Stimulated activated CD8-positive, alpha-beta memory T cell treated with anti-CD3 and anti-CD28 coated beads, Interleukin-7, amount 100 ng/mL, for 4 hours (primary cell): ENCODE results near the gene FLVCR2.
"Not testable (repeated sequence)": the region's sequence is repeated elsewhere in the genome, so short reads cannot be mapped to it uniquely, and the experiment has no call there.

Experiments used
- DNase-seq, 2 donors: peaks; one replicate each; pipeline ENCODE4 v3.0.0-alpha.2; 2020; ENCODE audit warnings: low read depth in 2 of 2

Gene FLVCR2

DNA sequence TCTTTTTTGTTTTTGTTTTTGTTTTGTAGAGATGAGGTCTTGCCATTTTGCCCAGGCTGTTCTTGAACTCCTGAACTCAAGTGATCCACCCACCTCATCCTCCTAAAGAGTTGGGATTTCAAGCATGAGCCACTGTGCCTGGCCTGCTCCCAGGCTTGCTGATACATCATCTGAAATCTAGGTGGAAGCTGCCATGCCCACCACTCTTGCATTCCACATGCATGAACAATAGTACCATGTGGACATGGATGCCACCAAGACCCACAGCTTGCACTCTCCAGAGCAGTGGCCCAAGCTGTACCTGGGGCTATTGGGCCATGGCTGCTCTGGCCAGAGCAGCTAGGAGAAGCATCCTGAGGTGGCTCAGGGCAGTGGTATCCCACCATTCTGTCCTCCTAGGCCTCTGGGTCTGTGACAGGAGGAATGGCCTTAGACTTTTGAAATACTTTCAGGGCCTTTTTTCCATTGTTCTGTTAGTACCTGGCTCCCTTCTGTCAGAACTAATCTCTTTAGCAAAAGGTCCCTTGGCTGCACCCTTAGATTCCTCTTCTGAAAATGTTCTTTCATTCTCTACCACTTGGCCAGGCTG is 13.7 kb downstream of the FLVCR2 start:
- no peak for DNase-seq

DNA sequence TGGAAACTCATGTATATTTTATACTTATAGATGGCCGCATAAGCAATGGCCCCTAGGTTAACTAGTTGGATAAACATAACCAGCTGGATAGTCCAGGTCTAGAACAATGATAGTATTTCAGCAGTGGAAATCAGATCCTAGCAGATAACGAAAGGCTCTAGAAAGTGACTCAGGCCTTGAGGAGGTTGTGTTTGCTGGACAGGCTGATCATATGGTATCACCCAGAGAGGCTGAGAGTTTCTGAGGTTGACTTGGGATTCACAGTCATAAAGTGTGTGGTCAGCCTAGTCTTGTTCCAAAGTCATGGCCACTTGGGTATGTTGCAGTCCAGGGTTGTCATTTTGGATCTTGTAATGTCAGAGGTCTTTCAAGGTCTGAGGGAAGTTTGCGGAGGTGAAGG is 16.8 kb downstream of the FLVCR2 start:
- no peak for DNase-seq

DNA sequence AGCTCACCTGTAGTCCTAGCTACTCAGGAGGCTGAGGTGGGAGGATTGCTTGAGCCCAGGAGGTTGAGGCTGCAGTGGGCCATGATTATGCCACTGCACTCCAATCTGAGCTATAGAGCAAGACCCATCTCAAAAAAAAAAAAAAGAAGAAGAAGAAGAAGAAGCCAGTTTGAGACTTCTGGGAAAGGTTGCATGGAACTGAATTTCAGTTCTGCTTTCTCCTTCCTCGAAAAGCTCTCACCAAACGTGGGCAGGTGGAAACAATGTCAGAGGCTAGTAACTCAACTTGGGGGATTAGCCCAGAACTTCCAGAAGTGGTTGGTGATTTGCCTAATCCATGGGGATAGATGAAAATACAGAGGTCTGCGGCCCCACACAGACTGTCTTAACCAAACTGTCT is 18.7 kb downstream of the FLVCR2 start:
- DNase-seq = no peak

DNA sequence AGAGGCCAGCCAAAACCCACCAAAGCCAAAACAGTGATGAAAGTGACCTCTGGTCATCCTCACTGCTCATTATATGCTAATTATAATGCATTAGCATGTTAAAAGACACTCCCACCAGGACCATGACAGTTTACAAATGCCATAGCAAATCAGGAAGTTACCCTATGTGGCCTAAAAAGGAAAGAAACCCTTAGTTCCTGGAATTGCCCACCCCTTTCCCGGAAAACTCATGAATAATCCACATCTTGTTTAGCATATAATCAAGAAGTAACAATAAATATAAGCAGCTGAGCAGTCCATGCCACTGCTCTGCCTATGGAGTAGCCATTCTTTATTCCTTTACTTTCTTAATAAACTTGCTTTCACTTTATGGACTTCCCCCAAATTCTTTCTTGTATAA is 21.7 kb downstream of the FLVCR2 start:
- DNase-seq = not testable (repeated sequence)

DNA sequence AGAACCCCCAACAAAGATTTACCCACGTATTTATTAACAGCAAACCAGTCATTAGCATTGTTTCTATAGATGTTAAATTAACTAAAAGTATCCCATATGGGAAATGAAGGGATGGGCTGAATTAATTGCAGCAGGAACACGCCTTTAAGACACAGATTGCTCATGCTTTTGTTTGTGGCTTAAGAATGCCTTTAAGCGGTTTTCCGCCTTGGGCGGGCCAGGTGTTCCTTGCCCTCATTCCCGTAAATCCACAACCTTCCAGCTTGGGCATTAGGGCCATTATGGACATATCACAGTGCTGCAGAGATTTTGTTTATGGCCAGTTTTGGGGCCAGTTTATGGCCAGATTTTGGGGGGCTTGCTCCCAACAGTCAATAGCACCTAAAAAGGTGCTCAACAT is 22.6 kb downstream of the FLVCR2 start:
- not testable (repeated sequence) for DNase-seq

DNA sequence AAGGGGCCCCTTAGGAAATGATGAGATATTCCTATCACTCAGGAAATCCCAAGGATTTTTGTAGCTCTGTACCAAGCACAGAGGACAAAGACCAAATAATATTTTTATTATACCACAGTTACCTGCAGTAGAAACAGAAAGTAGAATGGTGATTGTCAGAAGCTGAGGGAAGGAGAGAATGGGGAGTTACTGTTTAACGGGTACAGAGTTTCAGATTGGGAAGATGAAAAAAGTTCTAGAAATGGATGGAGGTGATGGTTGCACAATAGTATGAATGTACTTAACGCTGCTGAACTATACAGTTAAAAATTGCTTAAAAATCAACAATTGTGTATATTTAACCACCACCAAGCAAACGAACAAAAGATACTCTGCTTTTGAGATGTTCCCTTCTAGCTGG is 24.1 kb downstream of the FLVCR2 start:
- no peak for DNase-seq

DNA sequence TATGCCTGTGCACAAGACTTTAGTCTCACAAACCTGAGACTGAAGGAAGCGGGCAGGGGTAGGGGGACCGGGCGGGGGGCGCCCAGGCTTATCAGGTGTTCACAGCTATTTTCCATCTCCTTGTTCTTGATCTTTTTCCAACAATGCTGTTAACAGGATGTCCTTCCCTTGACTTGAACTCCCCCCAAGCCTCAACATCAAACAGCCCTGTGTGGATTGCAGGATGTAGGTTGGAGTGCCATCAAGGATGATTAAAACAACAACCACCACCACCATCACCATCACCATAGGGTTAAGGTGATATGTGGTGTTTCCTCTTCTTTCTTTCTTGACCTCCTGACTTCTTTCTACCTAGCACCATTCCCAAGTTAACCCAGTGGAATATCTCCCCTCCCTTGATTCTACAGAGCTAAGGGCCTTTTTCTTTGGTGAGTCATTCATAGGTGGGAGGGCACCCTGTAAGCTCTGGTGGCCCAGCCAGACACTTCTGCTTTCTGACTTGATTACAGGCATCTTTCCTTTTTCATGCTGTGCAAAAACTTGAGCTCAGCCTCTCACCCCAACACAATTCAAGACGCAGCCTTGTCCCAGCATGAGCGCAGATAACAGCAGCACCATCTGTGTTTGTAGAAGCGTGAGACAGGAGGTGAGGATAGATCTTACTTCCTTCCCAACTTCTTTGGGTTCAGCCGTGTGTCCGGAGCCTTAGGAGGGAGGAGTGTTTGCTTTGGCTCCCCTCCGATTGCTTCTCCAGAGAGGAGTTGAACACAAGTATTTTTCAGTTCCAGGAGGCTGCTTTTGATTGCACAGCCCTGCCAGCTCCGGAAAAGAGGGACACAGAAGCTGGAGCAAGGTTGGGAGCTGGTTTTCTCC is 26.8 kb downstream of the FLVCR2 start:
- no peak for DNase-seq

DNA sequence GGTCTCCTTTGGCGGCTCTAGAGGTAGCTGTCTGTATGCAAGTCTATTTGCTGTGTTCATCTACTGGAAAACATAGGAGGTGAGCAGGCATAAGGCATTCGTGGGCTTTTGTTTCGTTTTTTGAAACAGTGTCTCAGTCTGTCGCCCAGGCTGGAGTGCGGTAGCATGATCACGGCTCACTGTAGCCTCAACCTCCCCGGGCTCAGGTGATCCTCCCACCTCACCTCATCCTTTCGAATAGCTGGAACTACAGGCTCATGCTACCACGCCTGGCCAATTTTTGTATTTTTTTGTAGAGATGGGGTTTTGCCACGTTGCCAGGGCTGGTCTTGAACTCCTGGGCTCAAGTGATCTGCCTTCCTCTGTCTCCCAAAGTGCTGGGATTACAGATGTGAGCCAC is 27.5 kb downstream of the FLVCR2 start:
- DNase-seq = no peak

DNA sequence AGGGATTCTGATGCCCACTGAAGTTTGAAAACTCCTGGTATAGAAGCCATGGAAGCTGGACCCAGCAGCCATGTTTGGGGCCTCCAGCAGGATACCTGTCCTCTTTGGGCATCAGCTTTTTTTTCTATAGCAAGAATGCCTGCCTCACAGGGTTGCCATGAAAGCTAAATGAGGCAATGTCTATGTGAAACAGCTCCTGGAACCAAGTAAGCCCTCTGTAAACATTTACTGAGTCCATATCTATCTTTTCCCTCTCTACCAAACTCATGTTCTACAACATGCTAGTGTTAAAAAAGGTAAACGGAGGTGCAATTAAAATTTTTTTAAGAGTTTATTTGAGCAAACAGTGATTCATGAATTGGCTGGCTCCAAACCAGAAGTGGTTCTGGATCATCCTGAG is 28.6 kb downstream of the FLVCR2 start:
- no peak for DNase-seq

DNA sequence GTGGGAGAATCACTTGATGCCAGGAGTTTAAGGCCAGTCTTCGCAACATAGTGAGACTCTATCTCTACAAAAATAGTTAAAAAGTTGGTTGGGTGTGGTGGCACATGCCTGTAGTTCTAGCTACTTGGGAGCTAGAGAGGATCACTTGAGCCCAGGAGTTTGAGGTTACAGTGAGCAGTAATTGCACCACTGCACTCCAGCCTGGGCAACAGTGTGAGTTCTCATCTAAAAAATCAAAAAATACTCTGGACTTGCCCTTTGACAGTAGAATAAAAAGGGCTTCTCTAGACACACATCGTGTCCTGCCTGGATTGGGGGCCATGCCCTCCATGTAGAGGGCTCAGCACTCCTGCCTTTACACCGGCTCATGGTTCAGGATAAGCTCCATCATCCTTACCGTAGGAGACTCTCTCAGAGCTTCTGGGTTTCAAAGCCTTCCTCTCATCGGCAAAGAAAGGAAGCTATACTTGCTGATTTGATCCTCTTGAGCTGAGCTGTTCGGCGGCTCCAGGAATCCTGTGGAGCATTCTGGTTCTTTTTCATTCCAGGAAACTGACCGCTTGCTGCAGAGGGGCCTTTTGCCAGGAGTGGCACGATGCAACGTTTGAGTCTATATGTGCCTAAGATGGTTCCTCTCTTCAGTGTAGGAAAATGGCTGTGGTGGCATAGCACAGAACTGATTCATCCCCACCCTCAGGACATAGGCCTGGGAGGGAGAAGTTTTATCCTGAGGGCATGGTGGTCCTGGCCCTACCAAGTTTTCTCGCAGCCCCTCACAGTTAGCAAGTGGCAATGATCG is 29.6 kb downstream of the FLVCR2 start:
- no peak for DNase-seq

DNA sequence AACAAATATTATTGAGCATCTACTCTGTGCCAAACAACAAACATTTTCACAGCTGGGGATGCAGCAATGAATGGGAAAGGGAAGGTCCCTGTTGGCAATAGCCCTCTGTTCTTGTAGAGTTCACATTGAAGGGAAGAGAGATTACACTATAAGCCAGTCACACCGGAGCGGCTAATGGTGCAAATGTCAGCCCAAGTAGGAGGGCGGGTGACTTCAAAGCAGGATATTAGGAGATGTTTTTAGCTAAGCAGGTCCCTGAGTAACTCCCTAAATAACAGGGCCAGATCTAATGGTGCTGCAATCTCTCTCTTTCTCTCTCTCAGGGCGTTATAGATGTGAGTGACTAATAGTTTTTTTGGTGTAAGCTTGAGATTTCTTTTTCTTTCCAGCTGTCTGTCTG is 30.7 kb downstream of the FLVCR2 start:
- DNase-seq = no peak

DNA sequence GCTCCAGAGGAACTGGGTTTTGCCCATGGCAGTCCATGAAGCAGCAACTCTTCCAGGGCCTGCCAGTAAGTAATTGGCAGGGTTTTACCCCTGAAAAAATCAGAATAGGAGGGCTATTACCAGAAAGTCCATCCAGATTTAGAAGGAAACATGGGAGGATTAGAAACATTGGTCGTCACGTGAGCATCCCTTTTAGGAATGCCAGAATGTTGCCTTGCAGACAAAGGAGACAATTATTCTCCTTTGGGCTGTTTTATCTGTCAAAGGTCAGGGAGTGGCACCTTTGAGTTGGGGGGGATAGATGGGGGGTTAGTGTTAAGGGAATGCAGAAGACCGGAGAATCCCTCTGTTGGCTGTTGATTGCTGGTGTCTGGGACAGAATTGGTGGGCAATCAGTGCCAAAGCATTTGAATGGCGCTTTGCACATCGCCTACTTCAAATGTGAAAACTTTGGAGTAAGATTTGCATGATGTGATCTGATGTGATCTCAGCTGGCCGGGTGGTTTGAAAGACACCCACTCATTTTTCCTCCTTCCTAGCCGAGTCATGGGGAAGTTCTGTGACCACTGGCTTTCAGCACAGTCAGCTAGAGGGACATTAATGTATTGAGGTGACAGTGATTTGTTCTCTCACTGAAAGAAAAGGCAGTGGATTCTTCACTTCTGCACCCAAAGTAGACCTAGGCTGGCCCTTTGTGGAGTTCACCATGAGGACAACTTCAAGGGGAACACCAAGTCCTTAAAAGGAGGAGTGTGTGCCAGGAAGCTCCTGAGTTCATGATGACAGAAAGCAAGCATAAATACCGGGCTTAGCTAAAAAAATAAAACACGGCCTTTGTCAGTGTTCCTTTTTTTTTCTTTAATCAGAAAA is 31.4 kb downstream of the FLVCR2 start:
- no peak for DNase-seq

DNA sequence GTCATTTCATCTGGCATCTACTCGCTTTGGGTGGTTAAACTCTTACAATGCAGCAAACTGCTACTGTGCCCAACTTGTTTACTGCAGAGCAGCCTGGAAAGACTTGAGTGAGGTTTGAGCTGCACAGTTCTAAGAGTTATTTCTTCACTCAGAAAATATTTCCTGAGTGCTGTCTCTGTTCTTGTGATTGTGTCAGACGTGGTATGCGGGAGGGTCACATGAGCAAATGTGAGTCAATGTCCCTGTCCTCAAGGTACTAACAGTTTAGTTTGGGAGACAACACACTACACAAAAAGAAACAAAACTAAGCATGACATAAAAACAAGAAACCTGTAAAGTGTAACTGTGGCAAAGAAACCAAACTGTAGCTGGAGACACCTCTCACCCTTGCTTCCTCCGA is 32.4 kb downstream of the FLVCR2 start:
- no peak for DNase-seq

DNA sequence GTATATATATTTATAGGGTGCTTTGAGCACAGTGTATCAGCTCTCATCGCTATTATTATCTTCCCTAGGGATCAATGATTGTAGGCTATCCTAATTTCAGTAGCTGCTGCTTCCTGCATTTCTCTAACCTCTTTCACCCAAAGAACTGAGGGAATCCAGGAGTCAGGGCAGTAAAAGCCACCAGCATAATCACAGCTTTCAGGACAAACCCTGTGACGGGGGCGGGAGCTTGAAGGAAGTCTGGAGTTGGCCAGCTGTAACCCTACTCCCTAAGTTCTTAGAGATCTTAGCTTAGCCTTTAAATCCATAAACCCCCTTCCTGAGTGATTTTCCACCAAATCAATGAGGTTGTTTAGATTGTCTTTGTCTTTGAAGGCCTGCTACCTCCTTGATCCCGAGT is 33.7 kb downstream of the FLVCR2 start:
- DNase-seq = no peak

DNA sequence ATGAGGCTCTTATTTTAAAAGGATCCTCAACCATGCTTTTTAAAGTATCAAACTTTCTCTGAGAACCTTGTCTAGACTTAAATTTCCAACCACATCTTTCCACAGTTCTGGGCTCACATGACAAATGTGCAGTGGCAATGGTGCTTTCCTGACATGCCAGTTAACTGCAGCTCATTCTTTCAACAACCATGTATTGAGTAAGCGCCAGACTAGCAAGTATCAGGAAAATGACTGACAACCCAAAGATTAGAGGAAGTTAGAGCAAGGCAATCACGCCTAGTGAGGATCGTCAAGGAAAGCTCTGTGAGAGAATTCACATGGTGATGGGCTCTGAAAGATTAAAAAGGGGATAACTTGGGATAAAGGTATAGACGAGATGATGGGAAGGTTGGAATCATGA is 35.8 kb downstream of the FLVCR2 start:
- DNase-seq = no peak

DNA sequence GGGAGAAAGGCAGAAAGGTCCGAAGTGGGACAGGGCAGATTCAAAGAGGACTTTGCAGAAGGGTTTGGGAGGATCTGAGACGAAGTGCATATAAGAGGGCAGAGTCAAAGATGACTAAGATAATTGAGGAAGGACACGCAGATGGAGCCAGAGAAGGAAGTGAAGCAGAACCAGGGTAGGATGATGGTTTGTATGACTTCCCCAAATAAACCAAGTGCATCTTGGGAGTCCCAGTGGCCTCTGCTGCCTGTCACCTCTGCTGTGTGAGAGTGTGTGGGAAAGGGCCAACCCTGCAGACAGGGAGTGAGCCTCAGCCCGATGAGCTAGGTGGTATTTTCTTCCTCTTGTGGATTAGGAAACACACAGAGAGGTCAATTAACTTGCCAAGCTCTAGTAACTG is 36.8 kb downstream of the FLVCR2 start:
- DNase-seq = no peak

DNA sequence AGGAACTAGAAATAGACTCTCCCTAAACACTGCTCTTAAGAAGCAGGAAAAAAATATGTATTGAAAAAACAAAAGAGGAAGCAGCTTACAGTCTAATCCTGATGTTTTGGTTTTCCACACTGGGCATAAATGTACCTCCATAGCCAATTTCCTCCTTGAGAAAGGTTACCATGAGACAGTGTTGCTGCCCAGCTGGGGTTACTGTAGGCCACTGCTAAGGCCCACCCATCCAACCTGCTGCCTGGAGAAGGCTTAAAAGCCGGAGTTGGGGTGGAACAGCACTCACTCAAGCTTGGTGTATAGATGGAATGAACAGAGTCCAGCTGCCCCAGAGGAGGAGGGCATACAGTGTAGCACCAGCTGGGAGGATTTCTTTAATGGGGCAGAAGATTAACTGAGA is 41.1 kb downstream of the FLVCR2 start:
- DNase-seq = no peak

DNA sequence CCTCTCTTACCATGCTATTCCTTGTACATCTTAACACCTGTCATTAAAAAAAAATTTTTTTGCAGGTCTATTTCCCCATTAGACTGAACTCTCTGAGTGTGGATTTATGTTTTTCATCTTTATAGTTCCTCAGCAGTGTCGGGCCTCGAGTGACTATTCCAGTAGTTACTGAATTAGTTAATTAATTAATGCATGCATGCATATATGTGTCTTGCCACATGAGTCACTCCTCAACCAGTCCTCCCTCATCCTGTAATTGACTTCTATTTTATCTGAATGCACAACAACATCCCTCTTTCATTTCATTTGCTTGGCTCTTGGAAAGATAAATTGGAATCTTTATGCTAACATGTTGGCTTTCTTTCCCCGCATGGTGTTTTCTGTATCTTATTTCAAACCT is 46.6 kb downstream of the FLVCR2 start:
- DNase-seq = no peak

DNA sequence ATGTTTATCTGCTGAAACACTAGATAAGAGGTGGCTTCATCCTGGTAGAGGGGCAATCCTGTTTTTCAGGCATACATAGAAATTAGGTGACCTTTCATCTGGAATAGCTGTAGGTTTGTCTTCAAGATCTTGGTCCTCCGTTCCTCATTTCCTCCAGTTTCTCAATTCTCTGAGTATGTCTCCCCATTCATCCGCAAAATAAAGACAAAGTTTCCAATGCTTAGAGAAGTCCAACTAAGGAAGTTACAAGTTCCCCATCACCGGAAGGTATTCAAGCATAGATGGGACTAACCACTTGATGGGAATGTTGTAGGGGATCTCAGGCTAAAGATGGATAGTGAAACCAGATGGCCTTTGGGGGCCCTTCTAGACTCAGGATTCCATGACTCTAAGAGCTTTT is 48.0 kb downstream of the FLVCR2 start:
- DNase-seq = no peak

DNA sequence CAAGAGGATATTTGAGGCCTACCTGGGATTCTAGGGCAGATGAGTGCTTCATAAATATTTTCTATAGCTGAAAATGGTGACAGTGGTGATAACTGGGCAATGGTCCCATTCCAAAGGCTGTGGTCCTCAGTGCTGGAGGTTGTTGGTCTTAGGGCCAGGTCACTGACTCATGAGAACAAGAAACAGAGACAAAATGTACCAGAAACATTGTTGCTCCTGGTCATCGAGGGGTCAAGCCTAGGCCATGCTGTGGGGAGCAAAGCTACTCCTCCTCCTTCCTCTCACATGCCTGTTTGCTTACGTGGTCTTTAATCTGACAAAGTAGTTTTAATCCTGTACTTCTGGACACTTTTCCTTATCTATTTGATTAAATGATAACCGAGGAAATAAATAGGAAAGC is 48.4 kb downstream of the FLVCR2 start:
- DNase-seq = no peak

DNA sequence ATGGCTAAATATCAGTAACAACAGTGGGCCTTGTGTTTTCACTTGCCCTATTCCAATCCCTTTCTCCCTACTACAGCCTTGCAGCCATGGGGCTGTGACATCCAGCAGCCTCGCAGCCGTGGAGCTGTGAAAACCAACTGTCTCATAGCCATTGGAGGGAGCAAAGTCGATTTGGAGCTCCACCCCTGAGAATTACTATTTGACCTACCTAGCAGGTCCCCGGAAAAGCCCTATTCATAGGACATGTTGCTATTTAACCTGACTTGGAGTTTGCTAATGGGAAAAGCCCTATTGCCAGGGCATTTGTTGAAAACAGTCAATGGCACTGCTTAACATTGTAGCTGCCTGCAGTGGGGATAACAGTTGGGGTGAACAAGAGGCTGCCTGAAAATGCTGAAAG is 49.0 kb downstream of the FLVCR2 start:
- no peak for DNase-seq

DNA sequence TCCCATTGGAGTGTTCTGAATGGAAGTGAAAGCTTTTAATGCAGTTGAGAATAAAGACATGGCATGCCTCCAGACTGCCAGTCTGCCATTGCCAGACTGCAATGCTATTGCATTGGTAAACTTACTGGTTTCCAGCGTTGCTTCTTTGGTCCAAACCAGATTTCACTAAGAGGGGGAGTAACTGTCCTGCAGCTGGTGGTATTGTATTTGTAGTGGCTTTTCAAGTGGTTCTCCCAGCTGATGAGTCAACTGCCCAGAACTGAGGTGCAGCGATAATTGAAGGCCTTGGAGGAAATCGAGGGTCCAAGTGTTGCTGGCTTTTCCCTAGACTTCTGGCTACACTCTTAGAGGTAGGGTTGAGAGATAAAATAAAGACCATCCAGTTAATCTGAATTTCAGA is 50.4 kb downstream of the FLVCR2 start:
- no peak for DNase-seq
